HepG2 (cell line): ENCODE measurements around the gene OSBPL10. TPM values are rescaled to one million over a fixed set of nuclear protein-coding genes. Genes with fewer than 3 reads are reported as not detected.
A peak's percentile ranks its signal among the peaks of the same experiment; 100 is the strongest.

Source experiments
- ATAC-seq: fragments of 200-7000 bp; cut with Tn5 transposase; 3 replicates; pipeline ENCODE4 v1.9.1; 2020; ENCODE audit warnings: mild to moderate bottlenecking, moderate library complexity
- BruUV-seq: library from RNA; stranded (reverse); fragments of 400-500 nt; replicated peaks from 2 replicates; lab custom pipeline; 2021; lab: Mats Ljungman, UMichigan
- CTCF ChIA-PET: fragments of 300-600 bp; formaldehyde crosslinking; extraction: SDS; loops from one replicate; lab custom pipeline; 2021; ENCODE audit warnings: low total read pairs, inconsistent platforms, low intra/inter-chr PET ratio; lab: Yijun Ruan, JAX
- POLR2A ChIA-PET: fragments of 350-600 bp; sonication (Branson Sonifier 250); formaldehyde crosslinking; loops from one replicate; lab custom pipeline; 2020; ENCODE audit warnings: antibody characterized with exemption, inconsistent platforms; lab: Yijun Ruan, JAX
- DNase-seq: peaks from one replicate; pipeline ENCODE4 v3.0.0-alpha.2; 2015; ENCODE audit warnings: low spot score
- FAIRE-seq: peaks from 3 replicates; lab custom pipeline; 2011; peaks lifted over from hg19 to GRCh38; lab: Jason Lieb, UNC
- H2AFZ ChIP-seq: one replicate; pipeline ENCODE4 v1.6.1; 2011; ENCODE audit warnings: low read length, inconsistent platforms
- H3K27ac ChIP-seq: fragments of 300-600 bp; 3 replicates; pipeline ENCODE4 v1.8.0; 2011; ENCODE audit warnings: mixed run types, mild to moderate bottlenecking, mixed read lengths, low read length, inconsistent platforms; ENCODE audit not compliant: insufficient read depth; ENCODE audit errors: extremely low read length
- H3K27me3 ChIP-seq, 2 experiments: fragments of 200-600 bp in 1 of 2; 2 replicates in 1 of 2; 3 replicates in 1 of 2; pipeline versions ENCODE4 v1.6.0 to v1.8.0; 2011; ENCODE audit warnings: low read length in 2 of 2, mild to moderate bottlenecking in 2 of 2, moderate library complexity in 2 of 2, inconsistent platforms in 1 of 2; ENCODE audit not compliant: insufficient read depth in 2 of 2, control insufficient read depth in 1 of 2
- H3K36me3 ChIP-seq, 2 experiments: fragments of 200-600 bp in 1 of 2; replicated peaks in 1 of 2; 2 replicates in 1 of 2; 3 replicates in 1 of 2; pipeline versions ENCODE4 v1.5.1 to v1.8.0; 2011; ENCODE audit warnings: low read length in 2 of 2, inconsistent platforms in 1 of 2; ENCODE audit not compliant: insufficient read depth in 2 of 2, control insufficient read depth in 1 of 2
- H3K4me1 ChIP-seq: 2 replicates; pipeline ENCODE4 v1.5.1; 2012; ENCODE audit warnings: low read length, inconsistent platforms; ENCODE audit not compliant: insufficient read depth
- H3K4me2 ChIP-seq: 2 replicates; pipeline ENCODE4 v1.6.0; 2011; ENCODE audit warnings: low read depth, low read length, inconsistent platforms
- H3K4me3 ChIP-seq, 3 experiments: fragments of 200-600 bp in 1 of 3; sonication (generic), shearing (Covaris generic) in 1 of 3; replicated peaks in 1 of 3; 2 replicates each; pipeline ENCODE4 v1.5.1; 2011 to 2016; ENCODE audit warnings: low read length in 3 of 3, inconsistent platforms in 2 of 3, low read depth in 2 of 3, mild to moderate bottlenecking in 2 of 3, control low read depth in 1 of 3, mixed read lengths in 1 of 3; ENCODE audit not compliant: insufficient read depth in 1 of 3
- H3K79me2 ChIP-seq: one replicate; pipeline ENCODE4 v1.6.1; 2011; ENCODE audit warnings: low read length, inconsistent platforms; ENCODE audit not compliant: insufficient read depth
- H3K9ac ChIP-seq: 2 replicates; pipeline ENCODE4 v1.6.0; 2011; ENCODE audit warnings: mild to moderate bottlenecking, low read depth, low read length, inconsistent platforms; ENCODE audit not compliant: insufficient read depth
- H3K9me3 ChIP-seq: 2 replicates; pipeline ENCODE4 v1.5.1; 2012; ENCODE audit warnings: mild to moderate bottlenecking, low read length
- H4K20me1 ChIP-seq: 2 replicates; pipeline ENCODE4 v1.6.0; 2011; ENCODE audit warnings: inconsistent platforms, mild to moderate bottlenecking, low read length, moderate library complexity; ENCODE audit not compliant: insufficient read depth
- ARNT2 ChIP-seq: sonication (generic); formaldehyde crosslinking; IDR thresholded peaks from 2 replicates; pipeline ENCODE4 v1.8.0; 2022; ENCODE audit warnings: mild to moderate bottlenecking, low read depth, missing genetic modification reagents, moderate library complexity
- ATAD3A ChIP-seq: sonication (generic); formaldehyde crosslinking; IDR thresholded peaks from 2 replicates; pipeline ENCODE4 v1.4.0; 2020; ENCODE audit warnings: missing genetic modification reagents
- BRD4 ChIP-seq: sonication (generic); formaldehyde crosslinking; IDR thresholded peaks from 2 replicates; pipeline ENCODE4 v1.4.0; 2020; ENCODE audit warnings: missing genetic modification reagents
- ERF ChIP-seq: IDR thresholded peaks from 2 replicates; pipeline ENCODE4 v1.6.1; 2018; ENCODE audit warnings: missing biosample characterization, missing genetic modification reagents
- MTA3 ChIP-seq: sonication (generic); formaldehyde crosslinking; IDR thresholded peaks from 2 replicates; pipeline ENCODE4 v1.4.0; 2020; ENCODE audit warnings: missing genetic modification reagents
- MXD4 ChIP-seq: IDR thresholded peaks from 2 replicates; pipeline ENCODE4 v1.6.1; 2016; ENCODE audit warnings: mild to moderate bottlenecking, missing biosample characterization, missing genetic modification reagents
- MYNN ChIP-seq: sonication (generic); formaldehyde crosslinking; IDR thresholded peaks from 2 replicates; pipeline ENCODE4 v1.4.0; 2020; ENCODE audit warnings: mild to moderate bottlenecking, low read depth, missing genetic modification reagents
- PHF21A ChIP-seq: sonication (generic); formaldehyde crosslinking; IDR thresholded peaks from 2 replicates; pipeline ENCODE4 v1.5.0; 2020; ENCODE audit warnings: mild to moderate bottlenecking, missing genetic modification reagents
- RAD21 ChIP-seq: fragments of 450-650 bp; formaldehyde crosslinking; IDR thresholded peaks from 2 replicates; pipeline ENCODE4 v1.5.0; 2020; ENCODE audit warnings: mild to moderate bottlenecking
- RBM39 ChIP-seq: fragments of 200-400 bp; formaldehyde crosslinking; IDR thresholded peaks from one replicate; pipeline ENCODE4 v1.6.1; 2018; ENCODE audit warnings: antibody characterized with exemption, mild to moderate bottlenecking, low read depth, low read length; ENCODE audit not compliant: poor library complexity, severe bottlenecking
- SMAD9 ChIP-seq: sonication (generic); formaldehyde crosslinking; IDR thresholded peaks from 2 replicates; pipeline ENCODE4 v1.5.1; 2020; ENCODE audit warnings: mild to moderate bottlenecking, missing genetic modification reagents
- SNAPC5 ChIP-seq: sonication (generic); formaldehyde crosslinking; IDR thresholded peaks from 2 replicates; pipeline ENCODE4 v1.8.1; 2023; ENCODE audit warnings: mild to moderate bottlenecking, missing genetic modification reagents, borderline replicate concordance
- SRSF1 ChIP-seq: fragments of 200-400 bp; formaldehyde crosslinking; optimal IDR thresholded peaks from 2 replicates; pipeline ENCODE3; 2017; ENCODE audit warnings: mild to moderate bottlenecking, low read depth, low read length, moderate library complexity
- TFDP2 ChIP-seq: sonication (generic); formaldehyde crosslinking; IDR thresholded peaks from 2 replicates; pipeline ENCODE4 v1.4.0; 2020; ENCODE audit warnings: missing genetic modification reagents
- ZBTB46 ChIP-seq: sonication (generic); formaldehyde crosslinking; IDR thresholded peaks from 2 replicates; pipeline ENCODE4 v1.4.0; 2020; ENCODE audit warnings: mild to moderate bottlenecking, missing genetic modification reagents, borderline replicate concordance
- WGBS: methylation state at CpG from one replicate; pipeline ENCODE4 v1.1.6; 2017; ENCODE audit warnings: low lambda C conversion rate; 5-methylcytosine and 5-hydroxymethylcytosine counted together
- in situ Hi-C: cut with HindIII; loops from 2 replicates; pipeline ENCODE4 v1.10.0; 2017; ENCODE audit warnings: low pct_unique_long_range_greater_than_20kb; ENCODE audit not compliant: extremely low pct_ligation_motif_present
- intact Hi-C: fragments of 100-400 bp; cut with micrococcal nuclease; formaldehyde crosslinking; loops from one replicate; pipeline ENCODE4 v1.10.0; 2022; ENCODE audit not compliant: unreplicated experiment
- polyA plus RNA-seq, 8 experiments: library from polyadenylated mRNA; depleted of rRNA in 3 of 8; stranded (reverse) in 7 of 8; unstranded in 1 of 8; fragments of >200 nt; fragmentation: Illumina TruSeq in 4 of 8; extraction: Trizol in 4 of 8; gene quantifications; 2 replicates each; pipeline versions ENCODE4 v1.2.1 to v1.2.3, GENCODE V29; 2011 to 2016; ENCODE audit warnings: low read depth in 4 of 8, missing spikeins in 1 of 8, mixed read lengths in 1 of 8; ENCODE audit not compliant: insufficient read depth in 1 of 8
- total RNA-seq, 5 experiments: library from RNA; depleted of rRNA; stranded (reverse); fragments of >200 nt; fragmentation: Illumina TruSeq; extraction: Trizol; gene quantifications; 2 replicates each; pipeline ENCODE4 v1.2.3, GENCODE V29; 2016; ENCODE audit warnings: low read depth in 1 of 5
- TF ChIP-seq, protein P1 (sequence below): sonication (generic); formaldehyde crosslinking; IDR thresholded peaks from 2 replicates; pipeline ENCODE4 v1.4.0; 2020; ENCODE audit warnings: missing genetic modification reagents

The OSBPL10 gene
- total and polyA plus RNA-seq, 2 of the 13 experiments (the other 11 are each of a cell fraction or from before 2014, with no cell fraction given): 10.3 to 28.6 TPM

DNA sequence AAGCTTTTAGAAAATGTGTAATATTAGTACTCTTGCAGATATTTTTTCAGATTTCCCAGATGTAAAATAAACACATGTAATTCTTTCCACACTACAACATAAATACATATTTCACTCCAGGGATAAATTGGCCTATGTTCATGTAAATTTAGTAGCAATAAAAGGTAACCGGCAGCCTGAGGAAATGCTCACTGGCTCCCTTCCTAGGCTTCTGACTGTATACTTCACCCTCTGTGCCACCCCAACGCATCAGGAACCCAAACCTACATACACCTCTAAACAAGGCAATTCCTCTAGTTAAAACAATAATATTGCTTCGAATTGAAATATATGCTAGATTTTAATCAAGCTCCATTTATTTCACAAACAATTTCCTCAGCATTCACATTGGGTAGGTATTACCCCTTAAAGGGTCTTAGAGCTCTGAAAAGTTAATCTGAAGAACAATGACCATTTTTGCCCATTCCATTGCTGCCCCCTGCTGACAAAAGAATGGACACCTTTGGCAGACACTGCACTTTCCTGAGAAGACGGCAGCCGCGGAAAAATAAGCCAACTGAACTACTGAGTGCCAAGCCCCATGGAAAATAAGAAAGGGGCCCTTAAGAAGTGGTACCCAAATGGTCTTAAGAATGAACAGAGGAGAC lies 212.5 kb downstream of the OSBPL10 start:
- H3K4me3 ChIP-seq: no peak overlapping the region
- ChIA-PET CTCF (interaction anchor here (1.0 to 1.7 kb wide), 4 partner anchors 43 to 218 kb away, joined by 3 to 6 read pairs (median 4); no protein-coding TSS in a partner anchor), POLR2A (no interaction called here)
- no peak overlapping the region for H3K9ac ChIP-seq
- no peaks in the 10 kb centered on the region for H3K27me3 ChIP-seq
- DNase-seq: peak; percentile 52
- no peaks in the 10 kb centered on the region; a peak in 2 of 5 replicates for H3K36me3 ChIP-seq
- FAIRE-seq: peak; percentile 71
- H3K27ac ChIP-seq: no peak overlapping the region
- H3K9me3 ChIP-seq: no peaks in the 10 kb centered on the region
- H3K4me2 ChIP-seq: no peak overlapping the region
- peaks cover 27% of the 10 kb centered on the region for H3K4me1 ChIP-seq
- whole genome bisulfite sequencing: 71% methylated on average over 6 of the region's 6 CpGs
- BruUV-seq: no TSS peak
- peak; percentile 83 for ATAC-seq
- in situ Hi-C loops (no loop called here), intact Hi-C loops (loop anchor here (10.0 kb wide), 1 partner anchor 234 kb away; the partner anchor contains the start of gene STT3B)
- H2AFZ ChIP-seq: no peak overlapping the region
- H3K79me2 ChIP-seq: peaks cover 1% of the 10 kb centered on the region
- 0 out of 2 replicates have a peak, but pooled peaks cover 4% of the 10 kb centered on the region for H4K20me1 ChIP-seq
- no peak for TF ChIP-seq ZBTB46
- TF ChIP-seq ARNT2 (CRISPR knock-in tag): no peak
- no peak for TF ChIP-seq TFDP2 (CRISPR knock-in tag)
- TF ChIP-seq ATAD3A: no peak
- no peak for TF ChIP-seq RBM39
- no peak for TF ChIP-seq SRSF1
- no peak for TF ChIP-seq SNAPC5
- TF ChIP-seq, protein P1, sequence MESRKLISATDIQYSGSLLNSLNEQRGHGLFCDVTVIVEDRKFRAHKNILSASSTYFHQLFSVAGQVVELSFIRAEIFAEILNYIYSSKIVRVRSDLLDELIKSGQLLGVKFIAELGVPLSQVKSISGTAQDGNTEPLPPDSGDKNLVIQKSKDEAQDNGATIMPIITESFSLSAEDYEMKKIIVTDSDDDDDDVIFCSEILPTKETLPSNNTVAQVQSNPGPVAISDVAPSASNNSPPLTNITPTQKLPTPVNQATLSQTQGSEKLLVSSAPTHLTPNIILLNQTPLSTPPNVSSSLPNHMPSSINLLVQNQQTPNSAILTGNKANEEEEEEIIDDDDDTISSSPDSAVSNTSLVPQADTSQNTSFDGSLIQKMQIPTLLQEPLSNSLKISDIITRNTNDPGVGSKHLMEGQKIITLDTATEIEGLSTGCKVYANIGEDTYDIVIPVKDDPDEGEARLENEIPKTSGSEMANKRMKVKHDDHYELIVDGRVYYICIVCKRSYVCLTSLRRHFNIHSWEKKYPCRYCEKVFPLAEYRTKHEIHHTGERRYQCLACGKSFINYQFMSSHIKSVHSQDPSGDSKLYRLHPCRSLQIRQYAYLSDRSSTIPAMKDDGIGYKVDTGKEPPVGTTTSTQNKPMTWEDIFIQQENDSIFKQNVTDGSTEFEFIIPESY (CRISPR knock-in tag): peak; percentile 83
- TF ChIP-seq MYNN (CRISPR knock-in tag): no peak
- TF ChIP-seq RAD21 (CRISPR knock-in tag): peak; percentile 50; the same call in 1 of the 2 replicates
- no peak for TF ChIP-seq ERF (CRISPR knock-in tag)
- no peak for TF ChIP-seq MXD4
- no peak for TF ChIP-seq SMAD9 (CRISPR knock-in tag)
- no peak for TF ChIP-seq BRD4 (CRISPR knock-in tag)
- TF ChIP-seq MTA3 (CRISPR knock-in tag): no peak
- TF ChIP-seq PHF21A (CRISPR knock-in tag): no peak
